Choroid plexus epithelial cell (primary cell): ENCODE data around the gene IL10.
"Not testable (repeated sequence)": the region's sequence is repeated elsewhere in the genome, so short reads cannot be mapped to it uniquely, and the experiment has no call there.

Source experiments
- DNase-seq: peaks from one replicate; pipeline ENCODE4 v3.0.0-alpha.2; 2010; ENCODE audit warnings: low read depth
- H3K4me3 ChIP-seq: 2 replicates; pipeline ENCODE4 v1.5.1; 2011; ENCODE audit warnings: low read depth, mild to moderate bottlenecking, control low read depth, low read length, moderate library complexity
- TF ChIP-seq, protein P1 (sequence below): conservative IDR thresholded peaks from 2 replicates; pipeline ENCODE4 v1.5.1; 2011; ENCODE audit warnings: low read depth, mild to moderate bottlenecking, control low read depth, inconsistent platforms, low read length, moderate library complexity

The IL10 gene

DNA sequence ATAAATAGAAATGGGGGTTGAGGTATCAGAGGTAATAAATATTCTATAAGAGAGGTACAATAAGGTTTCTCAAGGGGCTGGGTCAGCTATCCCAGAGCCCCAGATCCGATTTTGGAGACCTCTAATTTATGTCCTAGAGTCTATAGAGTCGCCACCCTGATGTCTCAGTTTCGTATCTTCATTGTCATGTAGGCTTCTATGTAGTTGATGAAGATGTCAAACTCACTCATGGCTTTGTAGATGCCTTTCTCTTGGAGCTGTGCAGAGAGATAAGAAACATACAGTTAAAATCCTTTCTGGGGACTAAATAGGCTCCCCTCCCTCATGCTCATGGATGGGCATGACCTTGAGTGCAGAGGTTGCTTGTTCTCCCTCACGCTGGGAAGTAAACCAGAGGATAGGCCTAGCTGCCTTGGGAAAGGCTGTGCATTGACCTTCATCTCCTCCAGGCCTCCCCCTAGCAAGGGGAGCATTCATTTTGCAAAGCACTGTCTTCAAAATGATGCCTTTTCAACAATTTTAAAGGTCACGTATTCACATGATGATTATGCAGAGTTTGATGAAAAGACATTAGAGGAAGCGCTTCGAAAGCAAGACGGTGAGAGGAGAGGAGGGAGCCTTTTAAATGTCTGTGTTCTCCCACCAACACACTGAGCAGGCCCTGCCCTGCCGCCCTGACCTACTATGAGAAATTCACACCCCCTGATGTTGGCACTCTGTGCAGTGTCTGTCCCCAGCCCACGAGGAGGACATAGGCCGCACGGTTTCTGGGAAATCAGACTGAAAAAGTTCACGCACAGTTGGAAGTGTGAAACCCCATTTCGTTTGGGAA lies 3.6 kb downstream of the IL10 start:
- TF ChIP-seq, protein P1, sequence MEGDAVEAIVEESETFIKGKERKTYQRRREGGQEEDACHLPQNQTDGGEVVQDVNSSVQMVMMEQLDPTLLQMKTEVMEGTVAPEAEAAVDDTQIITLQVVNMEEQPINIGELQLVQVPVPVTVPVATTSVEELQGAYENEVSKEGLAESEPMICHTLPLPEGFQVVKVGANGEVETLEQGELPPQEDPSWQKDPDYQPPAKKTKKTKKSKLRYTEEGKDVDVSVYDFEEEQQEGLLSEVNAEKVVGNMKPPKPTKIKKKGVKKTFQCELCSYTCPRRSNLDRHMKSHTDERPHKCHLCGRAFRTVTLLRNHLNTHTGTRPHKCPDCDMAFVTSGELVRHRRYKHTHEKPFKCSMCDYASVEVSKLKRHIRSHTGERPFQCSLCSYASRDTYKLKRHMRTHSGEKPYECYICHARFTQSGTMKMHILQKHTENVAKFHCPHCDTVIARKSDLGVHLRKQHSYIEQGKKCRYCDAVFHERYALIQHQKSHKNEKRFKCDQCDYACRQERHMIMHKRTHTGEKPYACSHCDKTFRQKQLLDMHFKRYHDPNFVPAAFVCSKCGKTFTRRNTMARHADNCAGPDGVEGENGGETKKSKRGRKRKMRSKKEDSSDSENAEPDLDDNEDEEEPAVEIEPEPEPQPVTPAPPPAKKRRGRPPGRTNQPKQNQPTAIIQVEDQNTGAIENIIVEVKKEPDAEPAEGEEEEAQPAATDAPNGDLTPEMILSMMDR = no peak
- no peak for DNase-seq
- H3K4me3 ChIP-seq = no peak overlapping the region

DNA sequence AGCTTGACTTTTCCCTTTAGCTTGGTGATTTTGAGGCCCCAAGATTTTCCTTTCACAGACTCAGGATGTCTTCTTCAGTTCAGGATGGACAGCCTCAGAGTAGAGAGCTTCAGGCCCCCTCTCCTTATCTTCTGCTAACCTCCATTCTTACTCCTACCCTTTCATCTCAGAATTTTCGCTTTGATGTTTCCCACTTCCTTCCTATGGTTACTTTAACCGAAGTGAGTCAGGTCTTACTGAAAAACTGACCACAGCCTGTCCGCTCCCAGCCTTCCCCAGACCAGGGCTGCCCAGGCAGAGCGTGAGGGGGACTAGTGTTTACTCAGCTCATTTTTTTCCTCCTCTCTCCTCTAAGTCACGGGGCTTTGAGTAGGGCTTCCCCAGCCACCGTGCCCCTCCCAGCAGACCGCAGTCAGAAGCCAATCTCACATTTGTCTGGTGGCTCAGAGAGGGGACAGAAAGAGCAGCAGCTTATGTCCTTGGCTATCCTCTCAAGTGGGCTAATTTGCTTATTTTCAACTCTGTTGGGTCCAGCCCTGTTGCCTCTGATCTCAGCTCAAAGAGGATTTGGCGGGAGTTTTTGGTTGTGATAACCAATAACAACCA lies 5.9 kb downstream of the IL10 start:
- DNase-seq = peak; percentile 83
- H3K4me3 ChIP-seq = no peak overlapping the region
- TF ChIP-seq, protein P1 = no peak

DNA sequence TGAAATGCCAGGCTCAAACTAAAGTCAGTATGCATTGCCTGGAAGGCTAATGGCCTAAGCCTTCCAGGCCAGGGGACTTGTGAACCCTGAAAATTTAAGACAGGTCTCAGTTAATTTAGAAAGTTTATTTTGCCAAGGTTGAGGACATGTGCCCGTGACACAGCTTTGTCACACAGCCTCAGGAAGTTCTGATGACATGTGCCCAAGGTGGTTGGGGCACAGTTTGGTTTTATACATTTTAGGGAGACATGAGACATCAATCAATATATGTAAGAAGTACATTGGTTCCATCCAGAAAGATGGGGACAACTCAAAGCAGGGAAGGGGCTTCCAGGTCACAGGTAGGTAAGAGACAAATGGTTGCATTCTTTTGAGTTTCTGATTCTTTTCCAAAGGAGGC lies 6.5 kb downstream of the IL10 start:
- not testable (repeated sequence) for DNase-seq, H3K4me3 ChIP-seq

DNA sequence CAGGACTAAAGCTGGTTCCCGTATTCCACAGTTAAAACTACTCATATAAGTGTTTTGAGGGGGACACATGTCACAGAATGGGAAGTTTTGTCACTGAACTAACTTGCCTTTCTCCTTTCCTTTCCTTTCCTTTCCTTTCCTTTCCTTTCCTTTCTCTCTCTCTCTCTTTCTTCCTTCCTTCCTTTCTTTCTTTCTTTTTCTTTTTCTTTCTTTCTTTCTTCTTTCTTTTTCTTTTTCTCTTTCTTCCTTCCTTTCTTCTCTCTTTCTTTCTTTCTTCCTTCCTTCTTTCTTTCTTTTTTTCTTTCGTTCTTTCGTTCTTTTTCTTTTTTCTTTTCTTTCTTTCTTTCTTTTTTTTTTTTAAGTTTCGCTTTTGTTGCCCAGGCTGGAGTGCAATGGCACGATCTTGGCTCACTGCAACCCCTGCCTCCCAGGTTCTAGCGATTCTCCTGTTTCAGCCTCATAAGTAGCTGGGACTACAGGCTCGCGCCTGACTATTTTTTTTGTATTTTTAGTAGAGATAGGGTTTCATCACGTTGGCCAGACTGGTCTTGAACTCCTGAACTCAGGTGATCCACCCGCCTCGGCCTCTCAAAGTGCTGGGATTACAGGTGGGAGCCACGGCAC lies 9.4 kb downstream of the IL10 start:
- not testable (repeated sequence) for H3K4me3 ChIP-seq, DNase-seq

DNA sequence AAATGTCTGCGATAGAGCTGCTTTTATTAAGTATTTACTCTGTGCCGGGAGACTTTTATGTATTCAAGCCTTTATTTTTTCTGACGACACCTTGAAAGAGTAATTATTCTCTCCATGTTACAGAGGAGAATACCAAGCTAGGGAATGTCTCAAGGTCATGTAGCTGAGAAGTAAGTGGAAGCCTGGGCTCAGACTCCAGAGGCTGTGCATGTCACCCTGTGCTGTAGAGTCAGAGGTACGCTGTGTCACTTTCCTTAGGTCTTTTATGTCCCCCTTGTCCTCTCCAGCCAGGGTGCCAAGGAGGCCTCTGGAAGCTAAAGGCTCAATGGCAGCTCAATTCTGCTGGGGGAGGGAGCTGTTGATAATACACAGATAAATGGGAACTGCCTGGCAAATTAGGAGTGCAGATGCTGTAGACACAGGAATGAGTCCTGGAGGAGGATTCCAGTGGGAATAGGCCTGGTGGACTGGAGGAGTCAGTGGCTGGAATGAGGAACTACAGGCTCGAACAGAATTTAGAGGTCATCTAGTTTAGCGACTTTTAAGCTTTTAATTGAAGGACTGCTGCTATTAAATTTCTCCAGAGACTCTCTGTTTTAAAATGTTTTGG lies 11.0 kb downstream of the IL10 start:
- TF ChIP-seq, protein P1 = peak; percentile 29

DNA sequence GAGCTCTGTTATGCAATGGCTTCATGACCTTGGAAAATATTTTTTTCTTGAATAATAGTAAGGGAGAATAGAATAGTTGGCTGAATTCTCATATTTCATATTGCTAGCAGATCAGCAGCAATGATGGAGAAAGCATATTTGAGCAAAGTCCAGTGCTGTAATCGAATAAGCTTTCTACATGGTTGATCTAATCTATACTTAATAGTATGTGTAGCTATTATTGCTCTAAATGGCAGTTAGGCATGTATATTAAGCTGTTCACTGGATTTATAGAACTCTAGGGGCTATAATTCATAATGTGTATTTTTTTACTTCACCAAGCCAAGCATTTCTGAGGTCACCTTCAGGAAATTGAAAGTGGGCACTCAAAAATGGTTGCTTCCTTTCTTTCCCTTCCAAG lies 11.7 kb downstream of the IL10 start:
- H3K4me3 ChIP-seq = no peak overlapping the region
- no peak for DNase-seq
- TF ChIP-seq, protein P1 = no peak

More for the DNA sequence above, 11.0 kb downstream of the IL10 start:
- H3K4me3 ChIP-seq = no peak overlapping the region
- DNase-seq = no peak

DNA sequence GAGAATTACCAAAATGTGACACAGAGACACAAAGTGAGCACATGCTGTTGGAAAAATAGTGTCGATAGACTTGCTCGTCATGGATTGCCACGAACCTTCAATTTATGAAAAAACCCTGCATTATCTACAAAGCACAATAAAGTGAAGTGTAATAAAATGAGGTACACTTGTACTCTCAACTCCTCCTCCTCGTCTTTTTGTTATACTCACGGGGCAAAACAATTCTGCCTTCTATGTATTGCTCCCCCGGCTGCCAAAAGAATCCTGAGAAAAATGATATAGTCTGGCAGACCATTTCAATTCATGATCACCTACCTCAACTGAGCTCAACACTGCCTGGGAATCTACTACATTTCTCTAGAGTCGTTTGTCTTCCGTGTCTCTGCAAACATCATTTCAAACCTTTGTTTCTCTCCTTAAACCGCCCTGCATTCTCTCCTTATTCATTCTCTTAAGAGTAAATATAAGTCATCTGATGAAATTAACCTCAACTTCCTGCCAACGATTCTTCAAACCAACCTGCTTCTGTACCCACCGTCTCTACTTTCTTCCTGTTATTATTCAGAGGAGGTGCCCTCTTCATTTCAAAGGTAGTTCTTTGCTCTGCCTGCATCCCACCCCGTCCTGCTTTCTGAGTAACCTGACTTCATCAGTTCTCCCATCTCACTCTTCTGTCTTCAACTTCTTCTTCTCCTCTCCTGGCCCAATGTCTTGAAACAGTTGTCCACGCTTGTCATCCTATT lies 14.6 kb downstream of the IL10 start:
- no peak for DNase-seq
- TF ChIP-seq, protein P1 = no peak
- no peak overlapping the region for H3K4me3 ChIP-seq
